Mesenchymal stem cell (in vitro differentiated cells and primary cell): ENCODE data around the gene CYP2D6.
"Not testable (repeated sequence)": the region's sequence is repeated elsewhere in the genome, so short reads cannot be mapped to it uniquely, and the experiment has no call there.

Experiments used
- DNase-seq: peaks from one replicate; pipeline ENCODE4 v3.0.0-alpha.2; 2013
- H2AFZ ChIP-seq: one replicate; pipeline ENCODE4 v1.6.1; 2013; ENCODE audit warnings: low read depth, mild to moderate bottlenecking, control low read depth, inconsistent platforms, low read length, moderate library complexity
- H2AK5ac ChIP-seq: 2 replicates; pipeline ENCODE4 v1.6.1; 2013; ENCODE audit warnings: low read length, moderate library complexity, mild to moderate bottlenecking, inconsistent platforms; ENCODE audit not compliant: severe bottlenecking
- H2BK120ac ChIP-seq: one replicate; pipeline ENCODE4 v1.6.1; 2013; ENCODE audit warnings: low read depth, mild to moderate bottlenecking, inconsistent platforms, low read length, moderate library complexity
- H2BK12ac ChIP-seq, 2 experiments: one replicate each; pipeline ENCODE4 v1.6.1; 2013; ENCODE audit warnings: inconsistent platforms in 2 of 2, low read length in 2 of 2, mild to moderate bottlenecking in 2 of 2, moderate library complexity in 2 of 2, control low read depth in 1 of 2
- H2BK15ac ChIP-seq: one replicate; pipeline ENCODE4 v1.6.1; 2013; ENCODE audit warnings: mild to moderate bottlenecking, low read depth, inconsistent platforms; ENCODE audit not compliant: poor library complexity, severe bottlenecking
- H2BK5ac ChIP-seq: 2 replicates; pipeline ENCODE4 v1.6.1; 2013; ENCODE audit warnings: low read depth, mild to moderate bottlenecking, low read length, control low read depth, inconsistent platforms; ENCODE audit not compliant: poor library complexity, severe bottlenecking
- H3K14ac ChIP-seq, 2 experiments: one replicate each; pipeline ENCODE4 v1.6.1; 2013; ENCODE audit warnings: inconsistent platforms in 2 of 2, low read length in 2 of 2, control low read depth in 1 of 2, mild to moderate bottlenecking in 1 of 2, moderate library complexity in 1 of 2
- H3K18ac ChIP-seq, 2 experiments: one replicate each; pipeline ENCODE4 v1.6.1; 2013; ENCODE audit warnings: inconsistent platforms in 2 of 2, low read length in 2 of 2, control low read depth in 1 of 2, low read depth in 1 of 2, mild to moderate bottlenecking in 1 of 2
- H3K23ac ChIP-seq, 2 experiments: one replicate each; pipeline ENCODE4 v1.6.1; 2013; ENCODE audit warnings: inconsistent platforms in 2 of 2, low read length in 2 of 2, mild to moderate bottlenecking in 2 of 2, moderate library complexity in 2 of 2, control low read depth in 1 of 2
- H3K27ac ChIP-seq: 2 replicates; pipeline ENCODE4 v1.5.1; 2013; ENCODE audit warnings: mild to moderate bottlenecking, moderate library complexity, low read length, control low read depth, inconsistent platforms; ENCODE audit not compliant: poor library complexity, severe bottlenecking
- H3K27me3 ChIP-seq, 2 experiments: 2 replicates each; pipeline versions ENCODE4 v1.6.1 to v1.7.0; 2013; ENCODE audit warnings: low read length in 2 of 2, mild to moderate bottlenecking in 2 of 2, moderate library complexity in 2 of 2, control low read depth in 1 of 2, inconsistent platforms in 1 of 2; ENCODE audit not compliant: control insufficient read depth in 1 of 2, insufficient read depth in 1 of 2
- H3K36me3 ChIP-seq, 2 experiments: 2 replicates each; pipeline versions ENCODE4 v1.6.1 to v1.7.0; 2013; ENCODE audit warnings: low read length in 2 of 2, control low read depth in 1 of 2, inconsistent platforms in 1 of 2, low read depth in 1 of 2, mild to moderate bottlenecking in 1 of 2; ENCODE audit not compliant: insufficient read depth in 2 of 2, control insufficient read depth in 1 of 2
- H3K4ac ChIP-seq, 2 experiments: one replicate each; pipeline ENCODE4 v1.6.1; 2013; ENCODE audit warnings: inconsistent platforms in 2 of 2, low read length in 2 of 2, mild to moderate bottlenecking in 2 of 2, moderate library complexity in 2 of 2, control low read depth in 1 of 2, low read depth in 1 of 2
- H3K4me1 ChIP-seq: 2 replicates; pipeline ENCODE4 v1.6.1; 2013; ENCODE audit warnings: low read depth, low read length, control low read depth; ENCODE audit not compliant: control insufficient read depth, insufficient read depth
- H3K4me2 ChIP-seq: 2 replicates; pipeline ENCODE4 v1.6.1; 2013; ENCODE audit warnings: low read length, mild to moderate bottlenecking, inconsistent platforms; ENCODE audit not compliant: poor library complexity, severe bottlenecking
- H3K4me3 ChIP-seq, 2 experiments: 2 replicates each; pipeline versions ENCODE4 v1.5.1 to v1.7.0; 2013; ENCODE audit warnings: low read length in 2 of 2, mild to moderate bottlenecking in 2 of 2, control low read depth in 1 of 2, low read depth in 1 of 2; ENCODE audit not compliant: insufficient read depth in 1 of 2
- H3K79me1 ChIP-seq: replicated peaks from 2 replicates; pipeline ENCODE4 v1.6.1; 2013; ENCODE audit warnings: mild to moderate bottlenecking, control low read depth, low read length, inconsistent platforms; ENCODE audit not compliant: poor library complexity, severe bottlenecking
- H3K9ac ChIP-seq: 2 replicates; pipeline ENCODE4 v1.7.0; 2013; ENCODE audit warnings: mild to moderate bottlenecking, low read length, moderate library complexity
- H3K9me3 ChIP-seq: 2 replicates; pipeline ENCODE4 v1.7.0; 2013; ENCODE audit warnings: mild to moderate bottlenecking, low read length; ENCODE audit not compliant: control insufficient read depth
- H4K8ac ChIP-seq: one replicate; pipeline ENCODE4 v1.6.1; 2013; ENCODE audit warnings: inconsistent platforms, mild to moderate bottlenecking, low read length, moderate library complexity
- H4K91ac ChIP-seq: one replicate; pipeline ENCODE4 v1.6.1; 2013; ENCODE audit warnings: mild to moderate bottlenecking, low read length, inconsistent platforms
- WGBS: methylation state at CpG from one replicate; pipeline ENCODE4 v1.1.7; 2013; ENCODE audit warnings: mixed read lengths; 5-methylcytosine and 5-hydroxymethylcytosine counted together

Gene CYP2D6

GRCh38 chr22:42104332-42104860, 26.2 kb downstream of the CYP2D6 start:
- H3K27ac ChIP-seq, H2BK120ac ChIP-seq, H3K4me3 ChIP-seq, H3K18ac ChIP-seq, H3K23ac ChIP-seq, H4K91ac ChIP-seq, H2AFZ ChIP-seq, H3K27me3 ChIP-seq, H3K36me3 ChIP-seq, H2BK15ac ChIP-seq, H3K9ac ChIP-seq, H2BK12ac ChIP-seq, H2AK5ac ChIP-seq, H3K79me1 ChIP-seq, H4K8ac ChIP-seq, H3K14ac ChIP-seq, H3K4ac ChIP-seq, H2BK5ac ChIP-seq, DNase-seq, H3K4me1 ChIP-seq, H3K4me2 ChIP-seq: not testable (repeated sequence)
- 88% methylated on average over 6 of the region's 6 CpGs for WGBS
- peaks cover 52% of the 10 kb centered on the region for H3K9me3 ChIP-seq

- no peak overlapping the region for H3K9ac ChIP-seq
- no peak overlapping the region for H3K4ac ChIP-seq
- no peak for DNase-seq
These were observed 29.4 kb downstream of the CYP2D6 start for GRCh38 chr22:42101199-42101598.

GRCh38 chr22:42091455-42091782, 39.2 kb downstream of the CYP2D6 start:
- peak overlapping the region; percentile 89 for H3K9ac ChIP-seq
- peak overlapping the region; percentile 40 for H4K8ac ChIP-seq
- no peak for DNase-seq
- peak overlapping the region; percentile 60 for H3K27ac ChIP-seq
- no peak overlapping the region for H2BK120ac ChIP-seq
- H3K4me3 ChIP-seq, result peak overlapping the region; percentile 57 to 98
- H2AFZ ChIP-seq, result peak overlapping the region; percentile 33
- no peak overlapping the region for H4K91ac ChIP-seq
- peaks cover 0 to 12% of the 10 kb centered on the region in 2 experiments for H3K36me3 ChIP-seq
- H2BK5ac ChIP-seq, result no peak overlapping the region
- H3K18ac ChIP-seq, result peak overlapping the region in 1 of 2 experiments; percentile 79
- peak overlapping the region; percentile 68 for H3K4me2 ChIP-seq
- no peak overlapping the region for H3K14ac ChIP-seq
- no peak overlapping the region for H3K4ac ChIP-seq
- H3K9me3 ChIP-seq, result no peaks in the 10 kb centered on the region
- peaks cover 7% of the 10 kb centered on the region for H3K79me1 ChIP-seq
- 29% methylated on average over 5 of the region's 7 CpGs for WGBS
- no peak overlapping the region for H2AK5ac ChIP-seq
- H2BK12ac ChIP-seq, result peak overlapping the region in 1 of 2 experiments; percentile 26
- peaks cover 6% of the 10 kb centered on the region for H3K4me1 ChIP-seq
- no peaks in the 10 kb centered on the region for H3K27me3 ChIP-seq
- H2BK15ac ChIP-seq, result no peak overlapping the region
- H3K23ac ChIP-seq, result no peak overlapping the region

More at GRCh38 chr22:42101199-42101598, 29.4 kb downstream of the CYP2D6 start:
- Histone ChIP-seq H4K91ac (no peak overlapping the region), H3K23ac (no peak overlapping the region), H2BK15ac (no peak overlapping the region), H2BK5ac (no peak overlapping the region), H3K4me3 (no peak overlapping the region), H3K14ac (no peak overlapping the region), H3K27me3 (no peaks in the 10 kb centered on the region), H3K27ac (no peak overlapping the region), H3K9me3 (peaks cover 45% of the 10 kb centered on the region), H3K79me1 (no peaks in the 10 kb centered on the region), H3K4me2 (no peak overlapping the region), H3K18ac (no peak overlapping the region), H4K8ac (no peak overlapping the region), H2AK5ac (no peak overlapping the region), H2BK120ac (no peak overlapping the region), H2BK12ac (no peak overlapping the region), H3K36me3 (no peaks in the 10 kb centered on the region), H3K4me1 (no peaks in the 10 kb centered on the region), H2AFZ (no peak overlapping the region)
- WGBS, result 87% methylated on average over 3 of the region's 3 CpGs

GRCh38 chr22:42090596-42091454, 39.8 kb downstream of the CYP2D6 start, which contains the start of gene NDUFA6:
Gene NDUFA6, minus strand, starts transcription at chr22:42090772. Its CDS starts 28 bp downstream, at chr22:42090744.
- Histone ChIP-seq H3K27me3 (no peaks in the 10 kb centered on the region), H3K23ac (no peak within 1 kb of the TSS), H2BK12ac (peak within 1 kb of the TSS in 1 of 2 experiments; percentile 26), H2AFZ (peak within 1 kb of the TSS; percentile 90), H2BK15ac (no peak within 1 kb of the TSS), H3K27ac (peak within 1 kb of the TSS; percentile 79), H4K91ac (peak within 1 kb of the TSS; percentile 3), H2AK5ac (no peak within 1 kb of the TSS), H3K14ac (peak within 1 kb of the TSS in 1 of 2 experiments; percentile 61), H3K4me1 (peaks cover 6% of the 10 kb centered on the region), H3K36me3 (peaks cover 0 to 18% of the 10 kb centered on the region in 2 experiments), H3K9me3 (no peaks in the 10 kb centered on the region), H3K9ac (peak within 1 kb of the TSS; percentile 97), H2BK120ac (no peak within 1 kb of the TSS), H3K79me1 (peaks cover 7% of the 10 kb centered on the region), H3K18ac (peak within 1 kb of the TSS; percentile 47 to 98), H2BK5ac (no peak within 1 kb of the TSS), H3K4ac (peak within 1 kb of the TSS; percentile 58 to 90), H3K4me3 (peak within 1 kb of the TSS; percentile 88 to 98), H4K8ac (peak within 1 kb of the TSS; percentile 54), H3K4me2 (peak within 1 kb of the TSS; percentile 68)
- WGBS, result under 1% methylated on average over 56 of the region's 71 CpGs
- peak; percentile 99 for DNase-seq
